ENCODE data around the gene IFNGR1. TPM values are rescaled to one million over a fixed set of nuclear protein-coding genes. Genes with fewer than 3 reads are reported as not detected.

The IFNGR1 gene
- total and polyA plus RNA-seq, 2 experiments from 2014 or later, result 83.6 to 127 TPM

DNA sequence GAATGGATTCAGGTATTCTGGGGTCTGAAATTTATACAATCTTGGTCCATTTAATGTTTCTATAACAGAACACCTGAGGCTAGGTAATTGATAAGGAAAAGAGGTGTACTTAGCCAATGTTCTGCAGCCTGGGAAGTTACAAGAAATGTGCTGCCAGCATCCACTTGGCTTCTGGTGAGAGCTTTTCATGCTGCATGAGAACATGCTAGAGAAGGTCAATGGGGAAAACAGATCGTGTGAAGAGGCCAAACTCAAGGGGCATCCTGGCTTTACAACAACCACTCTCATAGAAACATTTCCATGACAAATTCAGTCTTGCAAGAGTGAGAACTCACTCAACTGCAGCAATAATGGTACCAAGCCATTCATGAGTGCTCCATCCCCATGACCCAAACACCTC is 62.5 kb downstream of the IFNGR1 start:
- Histone ChIP-seq H3K9me2 (replicated peaks; ENCODE audit: insufficient read depth) (no peaks in the 10 kb centered on the region), H3K36me3 (replicated peaks; ENCODE audit: insufficient read depth, low read depth) (no peaks in the 10 kb centered on the region), H3K9me3 (ENCODE audit: low read depth) (no peaks in the 10 kb centered on the region), H3K27me3 (no peaks in the 10 kb centered on the region), H3K79me2 (no peaks in the 10 kb centered on the region), H3K4me1 (ENCODE audit: insufficient read depth) (no peaks in the 10 kb centered on the region), H3K4me2 (no peak overlapping the region), H3K4me3 (no peak overlapping the region), H3K27ac (no peak overlapping the region), H4K20me1 (ENCODE audit: insufficient read depth, poor library complexity, severe bottlenecking) (no peaks in the 10 kb centered on the region), H2AFZ (no peak overlapping the region)
- no peak for DNase-seq (ENCODE audit: low spot score)
- 80% methylated on average over 1 of the region's 1 CpG for WGBS (ENCODE audit: low lambda C conversion rate, missing lambda C conversion rate)
- TF ChIP-seq EZH2 (IDR thresholded peaks at IDR 0.05; ENCODE audit: borderline replicate concordance) (no peak), CTCF (IDR thresholded peaks at IDR 0.05; ENCODE audit: poor library complexity) (no peak), EZH2phosphoT487 (IDR thresholded peaks at IDR 0.05; ENCODE audit: low read depth, severe bottlenecking, unreplicated experiment) (no peak)

GRCh38 chr6:137155830-137156229 is 63.4 kb downstream of the IFNGR1 start:
- no peak overlapping the region for H2AFZ ChIP-seq
- DNase-seq (ENCODE audit: low spot score), result no peak
- H3K9me2 ChIP-seq (replicated peaks; ENCODE audit: insufficient read depth), result no peaks in the 10 kb centered on the region
- H4K20me1 ChIP-seq (ENCODE audit: insufficient read depth, poor library complexity, severe bottlenecking), result no peaks in the 10 kb centered on the region
- H3K4me2 ChIP-seq, result no peak overlapping the region
- no peak overlapping the region for H3K4me3 ChIP-seq
- H3K36me3 ChIP-seq (replicated peaks; ENCODE audit: insufficient read depth, low read depth), result no peaks in the 10 kb centered on the region
- H3K27me3 ChIP-seq, result no peaks in the 10 kb centered on the region
- H3K27ac ChIP-seq, result no peak overlapping the region
- 94% methylated on average over 2 of the region's 2 CpGs for WGBS (ENCODE audit: low lambda C conversion rate, missing lambda C conversion rate)
- TF ChIP-seq CTCF (IDR thresholded peaks at IDR 0.05; ENCODE audit: poor library complexity) (no peak), EZH2phosphoT487 (IDR thresholded peaks at IDR 0.05; ENCODE audit: low read depth, severe bottlenecking, unreplicated experiment) (no peak), EZH2 (IDR thresholded peaks at IDR 0.05; ENCODE audit: borderline replicate concordance) (no peak)
- no peaks in the 10 kb centered on the region for H3K4me1 ChIP-seq (ENCODE audit: insufficient read depth)
- no peaks in the 10 kb centered on the region for H3K9me3 ChIP-seq (ENCODE audit: low read depth)
- no peaks in the 10 kb centered on the region for H3K79me2 ChIP-seq

- no peak for TF ChIP-seq CTCF (IDR thresholded peaks at IDR 0.05; ENCODE audit: poor library complexity)
- no peak for TF ChIP-seq EZH2phosphoT487 (IDR thresholded peaks at IDR 0.05; ENCODE audit: low read depth, severe bottlenecking, unreplicated experiment)
- TF ChIP-seq EZH2 (IDR thresholded peaks at IDR 0.05; ENCODE audit: borderline replicate concordance), result no peak
- Histone ChIP-seq H4K20me1 (ENCODE audit: insufficient read depth, poor library complexity, severe bottlenecking) (no peaks in the 10 kb centered on the region), H3K9me2 (replicated peaks; ENCODE audit: insufficient read depth) (no peaks in the 10 kb centered on the region), H3K27me3 (no peaks in the 10 kb centered on the region), H3K4me1 (ENCODE audit: insufficient read depth) (no peaks in the 10 kb centered on the region), H3K79me2 (no peaks in the 10 kb centered on the region), H3K4me2 (no peak overlapping the region), H3K27ac (no peak overlapping the region), H3K9me3 (ENCODE audit: low read depth) (no peaks in the 10 kb centered on the region), H2AFZ (no peak overlapping the region), H3K4me3 (no peak overlapping the region), H3K36me3 (replicated peaks; ENCODE audit: insufficient read depth, low read depth) (no peaks in the 10 kb centered on the region)
- WGBS (ENCODE audit: low lambda C conversion rate, missing lambda C conversion rate), result 87% methylated on average over 3 of the region's 3 CpGs
- no peak for DNase-seq (ENCODE audit: low spot score)
Observed at GRCh38 chr6:137150072-137150471, 69.1 kb downstream of the IFNGR1 start.

DNA sequence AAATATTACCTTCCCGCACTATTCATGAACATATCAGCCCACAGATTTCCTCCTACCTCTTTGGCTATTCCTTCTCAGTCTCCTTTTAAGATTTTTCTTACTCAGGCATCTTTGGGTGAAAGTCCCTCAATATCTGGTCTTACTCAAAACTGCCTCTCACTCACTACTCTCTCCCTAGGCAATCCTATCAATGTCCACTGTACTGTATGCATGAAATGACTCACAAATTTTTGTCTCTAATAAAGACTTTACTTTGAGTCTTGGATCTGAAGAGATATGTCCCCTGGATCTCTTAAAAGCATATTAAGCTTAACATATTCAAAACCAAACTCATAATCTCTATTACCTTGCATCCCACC is 70.2 kb downstream of the IFNGR1 start:
- Histone ChIP-seq H3K9me2 (replicated peaks; ENCODE audit: insufficient read depth) (no peaks in the 10 kb centered on the region), H4K20me1 (ENCODE audit: insufficient read depth, poor library complexity, severe bottlenecking) (no peaks in the 10 kb centered on the region), H2AFZ (no peak overlapping the region), H3K27ac (no peak overlapping the region), H3K4me2 (no peak overlapping the region), H3K79me2 (no peaks in the 10 kb centered on the region), H3K9me3 (ENCODE audit: low read depth) (no peaks in the 10 kb centered on the region), H3K27me3 (no peaks in the 10 kb centered on the region), H3K36me3 (replicated peaks; ENCODE audit: insufficient read depth, low read depth) (no peaks in the 10 kb centered on the region), H3K4me3 (no peak overlapping the region), H3K4me1 (ENCODE audit: insufficient read depth) (no peaks in the 10 kb centered on the region)
- 80% methylated on average over 1 of the region's 1 CpG for WGBS (ENCODE audit: low lambda C conversion rate, missing lambda C conversion rate)
- no peak for DNase-seq (ENCODE audit: low spot score)
- no peak for TF ChIP-seq CTCF (IDR thresholded peaks at IDR 0.05; ENCODE audit: poor library complexity)
- no peak for TF ChIP-seq EZH2 (IDR thresholded peaks at IDR 0.05; ENCODE audit: borderline replicate concordance)
- no peak for TF ChIP-seq EZH2phosphoT487 (IDR thresholded peaks at IDR 0.05; ENCODE audit: low read depth, severe bottlenecking, unreplicated experiment)
